ENCODE results near the gene FRG2B. TPM values are rescaled to one million over a fixed set of nuclear protein-coding genes. Genes with fewer than 3 reads are reported as not detected.
A peak's percentile ranks its signal among the peaks of the same experiment; 100 is the strongest.
"Not testable (repeated sequence)": the region's sequence is repeated elsewhere in the genome, so short reads cannot be mapped to it uniquely, and the experiment has no call there.

The FRG2B gene
- not detected in 2 replicates for total RNA-seq

- H3K4me3 ChIP-seq (ENCODE audit: low read depth, low read length); DNase-seq (ENCODE audit: low read depth): not testable (repeated sequence)
Measured at GRCh38 chr10:133626695-133627094, at the start of gene FRG2B. FRG2B (minus strand) TSS chr10:133626795; CDS start chr10:133626742, 53 bp downstream.

- not testable (repeated sequence) for H3K4me3 ChIP-seq (ENCODE audit: low read depth, low read length); DNase-seq (ENCODE audit: low read depth)
Measured at GRCh38 chr10:133667446-133667845, 40.9 kb upstream of the FRG2B start.

GRCh38 chr10:133663544-133664160 is 37.1 kb upstream of the FRG2B start:
- H3K4me3 ChIP-seq (ENCODE audit: low read depth, low read length); DNase-seq (ENCODE audit: low read depth): not testable (repeated sequence)
- TF ChIP-seq CTCF (conservative IDR thresholded peaks at IDR 0.05; ENCODE audit: low read depth, low read length), result peak; percentile 8

GRCh38 chr10:133661122-133661521 is 34.5 kb upstream of the FRG2B start:
- H3K4me3 ChIP-seq (ENCODE audit: low read depth, low read length); DNase-seq (ENCODE audit: low read depth): not testable (repeated sequence)

- DNase-seq (ENCODE audit: low read depth); H3K4me3 ChIP-seq (ENCODE audit: low read depth, low read length): not testable (repeated sequence)
Measured at GRCh38 chr10:133660516-133660915, 33.9 kb upstream of the FRG2B start.

GRCh38 chr10:133657276-133657675 is 30.7 kb upstream of the FRG2B start:
- DNase-seq (ENCODE audit: low read depth); H3K4me3 ChIP-seq (ENCODE audit: low read depth, low read length): not testable (repeated sequence)

GRCh38 chr10:133648872-133649455 is 22.4 kb upstream of the FRG2B start:
- H3K4me3 ChIP-seq (ENCODE audit: low read depth, low read length); DNase-seq (ENCODE audit: low read depth): not testable (repeated sequence)

- not testable (repeated sequence) for H3K4me3 ChIP-seq (ENCODE audit: low read depth, low read length); DNase-seq (ENCODE audit: low read depth)
Measured at GRCh38 chr10:133647075-133647748, 20.6 kb upstream of the FRG2B start.

- H3K4me3 ChIP-seq (ENCODE audit: low read depth, low read length); DNase-seq (ENCODE audit: low read depth): not testable (repeated sequence)
Measured at GRCh38 chr10:133637846-133638235, 11.2 kb upstream of the FRG2B start.

GRCh38 chr10:133637202-133637845 is 10.7 kb upstream of the FRG2B start:
- H3K4me3 ChIP-seq (ENCODE audit: low read depth, low read length); DNase-seq (ENCODE audit: low read depth): not testable (repeated sequence)
- TF ChIP-seq CTCF (conservative IDR thresholded peaks at IDR 0.05; ENCODE audit: low read depth, low read length), result peak; percentile 9

GRCh38 chr10:133630723-133631249 is 4.2 kb upstream of the FRG2B start:
- H3K4me3 ChIP-seq (ENCODE audit: low read depth, low read length); DNase-seq (ENCODE audit: low read depth): not testable (repeated sequence)

- DNase-seq (ENCODE audit: low read depth); H3K4me3 ChIP-seq (ENCODE audit: low read depth, low read length): not testable (repeated sequence)
Measured at GRCh38 chr10:133622544-133622943, 4.1 kb downstream of the FRG2B start.

Data from epithelial cell of proximal tubule (primary cell).